ENCODE results near the gene EPB41L5. TPM values are rescaled to one million over a fixed set of nuclear protein-coding genes. Genes with fewer than 3 reads are reported as not detected.
A peak's percentile ranks its signal among the peaks of the same experiment; 100 is the strongest.
"Not testable (repeated sequence)": the region's sequence is repeated elsewhere in the genome, so short reads cannot be mapped to it uniquely, and the experiment has no call there.

The EPB41L5 gene
- total RNA-seq, 1 donor from 2014 or later: 93.7 TPM

DNA sequence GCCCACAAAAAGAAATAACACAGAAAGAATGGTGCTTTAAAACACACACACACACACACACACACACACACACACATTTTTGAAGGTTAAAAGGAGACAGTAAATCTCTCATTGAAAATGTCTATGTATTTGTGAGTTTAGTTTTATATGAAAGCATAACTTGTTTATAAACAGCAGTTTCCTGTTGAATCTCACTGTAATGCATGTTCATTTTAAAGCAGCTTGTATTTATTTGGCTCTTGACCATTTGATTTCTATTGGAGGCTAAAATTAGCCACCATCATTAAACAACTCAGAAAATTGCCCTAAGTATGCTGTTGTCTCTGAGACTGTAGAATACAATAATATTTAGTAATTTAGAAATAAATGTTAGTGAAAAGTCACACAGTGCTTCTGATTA lies 115.3 kb downstream of the EPB41L5 start:
- Histone ChIP-seq H3K36me3 (peaks cover 11% of the 10 kb centered on the region), H3K9me3 (no peaks in the 10 kb centered on the region), H3K27me3 (ENCODE audit: low read depth) (no peaks in the 10 kb centered on the region), H3K4me1 (no peaks in the 10 kb centered on the region), H3K4me3 (no peak overlapping the region), H3K27ac (no peak overlapping the region)
- TF ChIP-seq, protein P1, sequence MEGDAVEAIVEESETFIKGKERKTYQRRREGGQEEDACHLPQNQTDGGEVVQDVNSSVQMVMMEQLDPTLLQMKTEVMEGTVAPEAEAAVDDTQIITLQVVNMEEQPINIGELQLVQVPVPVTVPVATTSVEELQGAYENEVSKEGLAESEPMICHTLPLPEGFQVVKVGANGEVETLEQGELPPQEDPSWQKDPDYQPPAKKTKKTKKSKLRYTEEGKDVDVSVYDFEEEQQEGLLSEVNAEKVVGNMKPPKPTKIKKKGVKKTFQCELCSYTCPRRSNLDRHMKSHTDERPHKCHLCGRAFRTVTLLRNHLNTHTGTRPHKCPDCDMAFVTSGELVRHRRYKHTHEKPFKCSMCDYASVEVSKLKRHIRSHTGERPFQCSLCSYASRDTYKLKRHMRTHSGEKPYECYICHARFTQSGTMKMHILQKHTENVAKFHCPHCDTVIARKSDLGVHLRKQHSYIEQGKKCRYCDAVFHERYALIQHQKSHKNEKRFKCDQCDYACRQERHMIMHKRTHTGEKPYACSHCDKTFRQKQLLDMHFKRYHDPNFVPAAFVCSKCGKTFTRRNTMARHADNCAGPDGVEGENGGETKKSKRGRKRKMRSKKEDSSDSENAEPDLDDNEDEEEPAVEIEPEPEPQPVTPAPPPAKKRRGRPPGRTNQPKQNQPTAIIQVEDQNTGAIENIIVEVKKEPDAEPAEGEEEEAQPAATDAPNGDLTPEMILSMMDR (IDR thresholded peaks at IDR 0.05): no peak
- DNase-seq (no peak), ATAC-seq (no peak)
- intact Hi-C loops (cut with DNase I): no loop called here

DNA sequence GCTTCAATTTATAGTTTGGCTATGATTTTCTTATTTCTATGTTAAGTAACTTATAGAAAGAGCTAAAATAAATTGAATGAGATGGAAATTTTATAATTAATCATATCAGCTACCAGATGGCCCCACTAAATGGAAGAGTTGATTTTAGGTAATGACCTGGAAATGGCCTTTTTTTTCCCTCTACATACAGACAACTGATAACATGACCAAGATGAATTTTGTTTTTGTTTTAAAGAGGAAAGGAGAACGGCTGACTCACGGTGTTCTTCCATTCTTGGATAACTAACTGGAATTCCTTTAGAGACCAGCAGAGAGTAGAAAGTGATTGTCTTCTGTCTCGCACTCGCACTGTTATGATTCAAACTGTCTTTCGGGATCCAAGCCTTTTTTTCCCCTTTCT lies 119.3 kb downstream of the EPB41L5 start:
- Histone ChIP-seq H3K36me3 (peaks cover 11% of the 10 kb centered on the region), H3K4me1 (no peaks in the 10 kb centered on the region), H3K9me3 (no peaks in the 10 kb centered on the region), H3K27me3 (ENCODE audit: low read depth) (no peaks in the 10 kb centered on the region), H3K27ac (no peak overlapping the region), H3K4me3 (no peak overlapping the region)
- TF ChIP-seq, protein P1 (IDR thresholded peaks at IDR 0.05): no peak
- no peak for DNase-seq
- no peak for ATAC-seq
- intact Hi-C loops (cut with DNase I): no loop called here

DNA sequence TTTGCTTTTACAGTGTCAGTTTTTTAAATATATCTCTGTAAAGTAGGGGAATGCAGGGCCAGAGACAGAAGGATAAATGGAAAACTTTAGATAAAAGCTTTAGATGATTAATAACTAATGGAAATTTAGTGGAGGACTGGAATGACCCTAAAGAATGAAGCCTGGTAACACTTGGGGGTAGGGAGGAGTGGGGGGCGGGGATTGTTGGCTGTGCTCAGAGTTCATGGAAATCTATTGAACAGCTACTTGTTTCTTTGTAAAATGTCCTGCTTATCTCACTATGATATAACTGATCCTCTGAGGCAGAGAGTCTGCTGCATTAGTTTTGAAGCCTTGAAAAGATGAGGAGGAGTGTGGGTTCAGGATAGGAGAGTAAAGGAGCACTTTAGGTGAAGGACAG lies 119.8 kb downstream of the EPB41L5 start:
- TF ChIP-seq, protein P1 (IDR thresholded peaks at IDR 0.05): no peak
- Histone ChIP-seq H3K9me3 (no peaks in the 10 kb centered on the region), H3K4me1 (no peaks in the 10 kb centered on the region), H3K27ac (no peak overlapping the region), H3K36me3 (peaks cover 11% of the 10 kb centered on the region), H3K4me3 (no peak overlapping the region), H3K27me3 (ENCODE audit: low read depth) (no peaks in the 10 kb centered on the region)
- DNase-seq (no peak), ATAC-seq (no peak)
- intact Hi-C loops (cut with DNase I): no loop called here

DNA sequence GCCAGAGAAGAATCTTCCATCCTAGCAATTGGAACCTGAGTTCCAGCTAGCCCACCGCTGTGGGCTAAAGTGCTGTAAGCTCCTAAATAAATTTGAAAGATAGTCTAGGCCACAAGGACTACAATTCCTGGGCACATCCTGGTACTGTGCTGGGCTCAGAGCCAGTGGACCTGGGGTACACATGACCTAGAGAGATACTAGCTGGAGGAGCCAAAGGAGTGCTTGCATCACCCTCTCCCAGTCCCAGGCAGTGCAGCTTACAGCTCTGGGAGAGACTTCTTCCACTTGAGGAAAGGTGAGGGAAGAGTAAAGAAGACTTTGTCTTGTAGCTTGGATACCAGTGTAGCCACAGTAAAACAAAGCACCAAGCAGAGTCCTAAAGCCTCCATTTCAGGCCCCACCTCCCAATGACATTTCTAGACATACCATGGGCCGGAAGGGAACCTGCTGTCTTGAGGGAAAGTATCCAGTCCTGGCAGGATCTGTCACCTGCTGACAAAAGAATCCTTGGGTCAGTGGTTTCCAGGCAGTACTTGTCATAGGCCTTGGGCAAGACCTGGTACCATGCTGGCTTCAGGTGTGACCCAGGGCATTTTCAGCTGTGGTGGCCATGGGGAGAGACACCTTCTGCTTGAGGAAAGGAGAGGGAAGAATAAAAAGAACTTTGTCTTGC lies 120.8 kb downstream of the EPB41L5 start:
- TF ChIP-seq, protein P1 (IDR thresholded peaks at IDR 0.05): no peak
- Histone ChIP-seq H3K27ac (no peak overlapping the region), H3K27me3 (ENCODE audit: low read depth) (no peaks in the 10 kb centered on the region), H3K4me1 (no peaks in the 10 kb centered on the region), H3K4me3 (no peak overlapping the region), H3K36me3 (peaks cover 11% of the 10 kb centered on the region), H3K9me3 (no peaks in the 10 kb centered on the region)
- intact Hi-C loops (cut with DNase I): no loop called here
- ATAC-seq (peak in 1 of 2 donors; percentile 9), DNase-seq (no peak)

DNA sequence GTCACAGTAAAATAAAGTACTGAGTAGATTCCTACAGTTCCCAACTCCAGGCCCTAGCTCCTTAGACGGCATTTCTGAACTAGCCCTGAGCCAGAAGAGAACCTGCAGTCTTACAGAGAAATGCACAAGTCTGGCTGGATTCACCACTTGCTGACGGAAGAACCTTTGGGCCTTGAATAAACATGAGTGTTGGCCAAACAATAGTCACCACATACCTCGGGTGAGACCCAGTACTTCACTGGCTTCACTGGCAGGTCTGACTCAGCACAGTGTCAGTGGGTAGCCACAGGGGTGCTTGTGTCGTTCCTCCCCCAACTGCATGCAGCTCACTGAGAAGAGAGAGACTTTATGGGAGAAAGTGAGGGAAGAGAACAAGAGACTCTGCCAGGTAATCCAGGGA lies 121.4 kb downstream of the EPB41L5 start:
- Histone ChIP-seq H3K9me3 (no peaks in the 10 kb centered on the region), H3K36me3 (peaks cover 11% of the 10 kb centered on the region), H3K27me3 (ENCODE audit: low read depth) (no peaks in the 10 kb centered on the region), H3K27ac (no peak overlapping the region), H3K4me1 (no peaks in the 10 kb centered on the region), H3K4me3 (no peak overlapping the region)
- ATAC-seq: peak; percentile 23 to 66
- TF ChIP-seq, protein P1 (IDR thresholded peaks at IDR 0.05): no peak
- DNase-seq: no peak
- intact Hi-C loops (cut with DNase I): no loop called here

DNA sequence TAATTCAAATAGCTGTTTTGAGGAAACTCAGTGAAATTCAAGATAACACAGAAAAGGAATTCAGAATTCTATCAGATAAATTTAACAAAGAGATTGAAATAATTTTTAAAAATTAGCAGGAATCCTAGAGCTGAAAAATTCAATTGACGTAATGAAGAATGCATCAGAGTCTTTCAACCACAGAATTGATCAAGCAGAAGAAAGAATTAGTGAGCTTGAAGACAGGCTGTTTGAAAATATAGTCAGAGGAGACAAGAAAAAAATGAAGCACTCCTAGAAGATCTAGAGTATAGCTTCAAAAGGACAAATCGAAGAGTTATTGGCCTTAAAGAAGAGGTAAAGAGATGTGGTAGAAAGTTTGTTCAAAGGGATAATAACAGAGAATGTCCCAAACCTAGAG lies 122.1 kb downstream of the EPB41L5 start:
- H3K4me1 ChIP-seq; intact Hi-C loops (cut with DNase I); DNase-seq; H3K9me3 ChIP-seq; H3K4me3 ChIP-seq; H3K27ac ChIP-seq; ATAC-seq; H3K27me3 ChIP-seq (ENCODE audit: low read depth): not testable (repeated sequence)
- peaks cover 11% of the 10 kb centered on the region for H3K36me3 ChIP-seq

All from lower lobe of right lung (tissue), 2 donors.